Keratinocyte (primary cell): Measurements from ENCODE around the gene IPO11.

Experiments
- CTCF ChIP-seq, 3 experiments: IDR thresholded peaks in 1 of 3; conservative IDR thresholded peaks in 1 of 3; optimal IDR thresholded peaks in 1 of 3; 2 replicates in 2 of 3; 3 replicates in 1 of 3; pipeline versions ENCODE3 to v1.5.1; 2011; ENCODE audit warnings: low read length in 3 of 3, mild to moderate bottlenecking in 3 of 3, moderate library complexity in 2 of 3, control low read depth in 1 of 3, inconsistent platforms in 1 of 3; ENCODE audit not compliant: insufficient read depth in 2 of 3; ENCODE audit errors: extremely low read depth in 1 of 3
- EZH2 ChIP-seq: IDR thresholded peaks from one replicate; pipeline ENCODE4 v1.6.1; 2012; ENCODE audit warnings: inconsistent platforms, mild to moderate bottlenecking, low read length, moderate library complexity

GRCh38 chr5:62589504-62589903 is 176.9 kb downstream of the IPO11 start:
- TF ChIP-seq CTCF (optimal IDR thresholded peaks at IDR 0.05 in 1 of 3, IDR thresholded peaks at IDR 0.05 in 1 of 3, conservative IDR thresholded peaks at IDR 0.05 in 1 of 3; ENCODE audit: extremely low read depth in 1 of 3, insufficient read depth in 2 of 3, low read length in 3 of 3) (no peak), EZH2 (no peak)
